ENCODE measurements around the gene YAE1. TPM values are rescaled to one million over a fixed set of nuclear protein-coding genes. Genes with fewer than 3 reads are reported as not detected.
A peak's percentile ranks its signal among the peaks of the same experiment; 100 is the strongest.

YAE1 gene
- polyA plus RNA-seq, 1 of the 3 experiments (the other 2 are of a cell fraction): 30.7 TPM

DNA sequence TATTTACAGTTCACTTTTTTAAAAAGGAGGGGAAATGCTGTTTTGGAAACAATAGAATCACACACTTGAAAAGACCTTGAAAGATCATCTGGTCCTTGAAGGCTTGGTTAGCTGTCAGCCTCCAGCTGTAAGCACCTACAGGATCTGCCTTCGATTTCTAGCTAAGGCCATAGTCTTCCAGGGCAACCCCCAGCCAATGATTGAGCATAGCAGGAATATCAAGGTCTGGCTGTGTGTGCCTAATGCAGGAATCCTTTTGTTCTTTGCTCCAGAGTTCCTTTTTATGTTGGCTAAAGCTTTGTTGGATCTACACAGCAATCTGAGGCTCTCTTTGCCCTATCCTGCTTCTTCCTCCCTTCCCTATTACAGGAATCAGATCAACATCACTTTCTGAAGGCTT, 5.2 kb upstream of the YAE1 start:
- Histone ChIP-seq H3K27ac (ENCODE audit: low read depth in 2 of 2, low read length in 1 of 2) (no peak overlapping the region), H3K4me3 (ENCODE audit: low read depth in 2 of 2, low read length in 1 of 2) (no peak overlapping the region), H2AFZ (ENCODE audit: low read depth) (no peak overlapping the region), H3K27me3 (ENCODE audit: insufficient read depth) (no peaks in the 10 kb centered on the region), H3K36me3 (replicated peaks in 1 of 2; ENCODE audit: control insufficient read depth in 1 of 2, insufficient read depth in 2 of 2, low read length in 1 of 2) (no peaks in the 10 kb centered on the region), H4K20me1 (ENCODE audit: insufficient read depth) (no peaks in the 10 kb centered on the region), H3K9me2 (no peaks in the 10 kb centered on the region), H3K9me3 (no peaks in the 10 kb centered on the region), H3K9ac (no peak overlapping the region), H3F3A (replicated peaks; ENCODE audit: insufficient read depth) (peaks cover 7% of the 10 kb centered on the region), H3K4me2 (no peak overlapping the region), H3K79me2 (ENCODE audit: insufficient read depth) (peaks cover 7% of the 10 kb centered on the region; the same call in 1 of the 2 replicates), H3K4me1 (ENCODE audit: control insufficient read depth in 1 of 2, insufficient read depth in 2 of 2, low read depth in 1 of 2, low read length in 1 of 2) (peaks cover 0 to 4% of the 10 kb centered on the region in 2 experiments; a peak in 1 of 4 replicates)
- WGBS (ENCODE audit: low lambda C conversion rate): 100% methylated on average over 1 of the region's 1 CpG
- ChIA-PET POLR2A (no interaction called here), CTCF (interaction anchor here (1.4 kb wide), 1 partner anchor 15 kb away, joined by 3 read pairs; no protein-coding TSS in a partner anchor)
- TF ChIP-seq TAF1 (IDR thresholded peaks at IDR 0.05; ENCODE audit: borderline replicate concordance, low read depth, low read length) (no peak), RCOR1 (IDR thresholded peaks at IDR 0.05; ENCODE audit: low read length) (no peak)
- TF ChIP-seq, protein P1, sequence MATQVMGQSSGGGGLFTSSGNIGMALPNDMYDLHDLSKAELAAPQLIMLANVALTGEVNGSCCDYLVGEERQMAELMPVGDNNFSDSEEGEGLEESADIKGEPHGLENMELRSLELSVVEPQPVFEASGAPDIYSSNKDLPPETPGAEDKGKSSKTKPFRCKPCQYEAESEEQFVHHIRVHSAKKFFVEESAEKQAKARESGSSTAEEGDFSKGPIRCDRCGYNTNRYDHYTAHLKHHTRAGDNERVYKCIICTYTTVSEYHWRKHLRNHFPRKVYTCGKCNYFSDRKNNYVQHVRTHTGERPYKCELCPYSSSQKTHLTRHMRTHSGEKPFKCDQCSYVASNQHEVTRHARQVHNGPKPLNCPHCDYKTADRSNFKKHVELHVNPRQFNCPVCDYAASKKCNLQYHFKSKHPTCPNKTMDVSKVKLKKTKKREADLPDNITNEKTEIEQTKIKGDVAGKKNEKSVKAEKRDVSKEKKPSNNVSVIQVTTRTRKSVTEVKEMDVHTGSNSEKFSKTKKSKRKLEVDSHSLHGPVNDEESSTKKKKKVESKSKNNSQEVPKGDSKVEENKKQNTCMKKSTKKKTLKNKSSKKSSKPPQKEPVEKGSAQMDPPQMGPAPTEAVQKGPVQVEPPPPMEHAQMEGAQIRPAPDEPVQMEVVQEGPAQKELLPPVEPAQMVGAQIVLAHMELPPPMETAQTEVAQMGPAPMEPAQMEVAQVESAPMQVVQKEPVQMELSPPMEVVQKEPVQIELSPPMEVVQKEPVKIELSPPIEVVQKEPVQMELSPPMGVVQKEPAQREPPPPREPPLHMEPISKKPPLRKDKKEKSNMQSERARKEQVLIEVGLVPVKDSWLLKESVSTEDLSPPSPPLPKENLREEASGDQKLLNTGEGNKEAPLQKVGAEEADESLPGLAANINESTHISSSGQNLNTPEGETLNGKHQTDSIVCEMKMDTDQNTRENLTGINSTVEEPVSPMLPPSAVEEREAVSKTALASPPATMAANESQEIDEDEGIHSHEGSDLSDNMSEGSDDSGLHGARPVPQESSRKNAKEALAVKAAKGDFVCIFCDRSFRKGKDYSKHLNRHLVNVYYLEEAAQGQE (IDR thresholded peaks at IDR 0.05; ENCODE audit: low read depth, low read length): no peak
- TF ChIP-seq, protein P2, sequence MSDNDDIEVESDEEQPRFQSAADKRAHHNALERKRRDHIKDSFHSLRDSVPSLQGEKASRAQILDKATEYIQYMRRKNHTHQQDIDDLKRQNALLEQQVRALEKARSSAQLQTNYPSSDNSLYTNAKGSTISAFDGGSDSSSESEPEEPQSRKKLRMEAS (IDR thresholded peaks at IDR 0.05; ENCODE audit: low read depth): no peak
- DNase-seq: no peak

DNA sequence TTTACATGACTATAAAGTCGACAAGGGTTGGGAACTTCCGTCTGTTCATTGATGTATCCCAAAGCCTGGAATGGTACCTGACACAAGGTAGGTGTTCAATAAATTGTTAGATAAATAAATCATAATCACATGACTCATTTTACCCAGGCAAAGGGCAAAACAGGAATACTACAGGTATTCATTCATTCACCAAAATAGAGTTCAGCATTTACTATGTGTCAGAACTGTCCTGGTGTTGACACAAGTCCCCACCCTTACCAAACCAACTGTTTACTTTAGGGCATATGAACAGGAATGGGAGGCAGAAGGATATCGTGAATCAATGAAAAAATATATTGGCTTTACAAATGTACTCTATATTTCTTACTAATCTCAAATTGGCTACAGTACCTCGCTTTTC, 666 bp upstream of the YAE1 start:
- 42% methylated on average over 4 of the region's 4 CpGs for WGBS (ENCODE audit: low lambda C conversion rate)
- CTCF ChIA-PET: interaction anchor here (3.4 kb wide), 1 partner anchor 15 kb away, joined by 26 read pairs; no protein-coding TSS in a partner anchor
- TF ChIP-seq, protein P2 (IDR thresholded peaks at IDR 0.05; ENCODE audit: low read depth): no peak
- TF ChIP-seq NRF1 (IDR thresholded peaks at IDR 0.05; ENCODE audit: low read depth, low read length) (no peak), EP300 (IDR thresholded peaks at IDR 0.05; ENCODE audit: borderline replicate concordance in 1 of 2, low read depth in 1 of 2, low read length in 1 of 2) (no peak), RAD21 (IDR thresholded peaks at IDR 0.05; ENCODE audit: low read length) (no peak), YY1 (IDR thresholded peaks at IDR 0.05; ENCODE audit: low read depth) (no peak), GABPA (IDR thresholded peaks at IDR 0.05; ENCODE audit: low read depth) (no peak), FOXM1 (IDR thresholded peaks at IDR 0.05; ENCODE audit: low read depth) (no peak)
- TF ChIP-seq, protein P3, sequence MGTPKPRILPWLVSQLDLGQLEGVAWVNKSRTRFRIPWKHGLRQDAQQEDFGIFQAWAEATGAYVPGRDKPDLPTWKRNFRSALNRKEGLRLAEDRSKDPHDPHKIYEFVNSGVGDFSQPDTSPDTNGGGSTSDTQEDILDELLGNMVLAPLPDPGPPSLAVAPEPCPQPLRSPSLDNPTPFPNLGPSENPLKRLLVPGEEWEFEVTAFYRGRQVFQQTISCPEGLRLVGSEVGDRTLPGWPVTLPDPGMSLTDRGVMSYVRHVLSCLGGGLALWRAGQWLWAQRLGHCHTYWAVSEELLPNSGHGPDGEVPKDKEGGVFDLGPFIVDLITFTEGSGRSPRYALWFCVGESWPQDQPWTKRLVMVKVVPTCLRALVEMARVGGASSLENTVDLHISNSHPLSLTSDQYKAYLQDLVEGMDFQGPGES (IDR thresholded peaks at IDR 0.05; ENCODE audit: low read depth, low read length): no peak
- TF ChIP-seq, protein P4, sequence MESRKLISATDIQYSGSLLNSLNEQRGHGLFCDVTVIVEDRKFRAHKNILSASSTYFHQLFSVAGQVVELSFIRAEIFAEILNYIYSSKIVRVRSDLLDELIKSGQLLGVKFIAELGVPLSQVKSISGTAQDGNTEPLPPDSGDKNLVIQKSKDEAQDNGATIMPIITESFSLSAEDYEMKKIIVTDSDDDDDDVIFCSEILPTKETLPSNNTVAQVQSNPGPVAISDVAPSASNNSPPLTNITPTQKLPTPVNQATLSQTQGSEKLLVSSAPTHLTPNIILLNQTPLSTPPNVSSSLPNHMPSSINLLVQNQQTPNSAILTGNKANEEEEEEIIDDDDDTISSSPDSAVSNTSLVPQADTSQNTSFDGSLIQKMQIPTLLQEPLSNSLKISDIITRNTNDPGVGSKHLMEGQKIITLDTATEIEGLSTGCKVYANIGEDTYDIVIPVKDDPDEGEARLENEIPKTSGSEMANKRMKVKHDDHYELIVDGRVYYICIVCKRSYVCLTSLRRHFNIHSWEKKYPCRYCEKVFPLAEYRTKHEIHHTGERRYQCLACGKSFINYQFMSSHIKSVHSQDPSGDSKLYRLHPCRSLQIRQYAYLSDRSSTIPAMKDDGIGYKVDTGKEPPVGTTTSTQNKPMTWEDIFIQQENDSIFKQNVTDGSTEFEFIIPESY (IDR thresholded peaks at IDR 0.05; ENCODE audit: borderline replicate concordance, low read depth): no peak
- TF ChIP-seq, protein P1 (IDR thresholded peaks at IDR 0.05; ENCODE audit: low read depth, low read length): no peak
- TF ChIP-seq, protein P5, sequence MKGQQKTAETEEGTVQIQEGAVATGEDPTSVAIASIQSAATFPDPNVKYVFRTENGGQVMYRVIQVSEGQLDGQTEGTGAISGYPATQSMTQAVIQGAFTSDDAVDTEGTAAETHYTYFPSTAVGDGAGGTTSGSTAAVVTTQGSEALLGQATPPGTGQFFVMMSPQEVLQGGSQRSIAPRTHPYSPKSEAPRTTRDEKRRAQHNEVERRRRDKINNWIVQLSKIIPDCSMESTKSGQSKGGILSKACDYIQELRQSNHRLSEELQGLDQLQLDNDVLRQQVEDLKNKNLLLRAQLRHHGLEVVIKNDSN (IDR thresholded peaks at IDR 0.05; ENCODE audit: borderline replicate concordance, low read depth): no peak
- Histone ChIP-seq H3F3A (replicated peaks; ENCODE audit: insufficient read depth) (peaks cover 7% of the 10 kb centered on the region), H3K27ac (ENCODE audit: low read depth in 2 of 2, low read length in 1 of 2) (peak overlapping the region; percentile 69 to 79; a peak in 3 of 4 replicates), H3K4me2 (peak overlapping the region; percentile 80), H3K36me3 (replicated peaks in 1 of 2; ENCODE audit: control insufficient read depth in 1 of 2, insufficient read depth in 2 of 2, low read length in 1 of 2) (peaks cover 21 to 23% of the 10 kb centered on the region in 2 experiments), H2AFZ (ENCODE audit: low read depth) (peak overlapping the region; percentile 100), H3K9ac (peak overlapping the region; percentile 72), H4K20me1 (ENCODE audit: insufficient read depth) (no peaks in the 10 kb centered on the region), H3K9me3 (no peaks in the 10 kb centered on the region), H3K4me1 (ENCODE audit: control insufficient read depth in 1 of 2, insufficient read depth in 2 of 2, low read depth in 1 of 2, low read length in 1 of 2) (peaks cover 6 to 12% of the 10 kb centered on the region in 2 experiments; a peak in 2 of 4 replicates), H3K4me3 (ENCODE audit: low read depth in 2 of 2, low read length in 1 of 2) (peak overlapping the region; percentile 72 to 94), H3K79me2 (ENCODE audit: insufficient read depth) (peaks cover 45% of the 10 kb centered on the region), H3K27me3 (ENCODE audit: insufficient read depth) (no peaks in the 10 kb centered on the region), H3K9me2 (no peaks in the 10 kb centered on the region)
- no peak for DNase-seq
- POLR2A ChIA-PET: no interaction called here

All from SK-N-SH (cell line).